AG20443 (cell line): ENCODE results near the gene SHB.

Source experiments
- DNase-seq: peaks from one replicate; pipeline ENCODE4 v3.0.0; 2012; ENCODE audit warnings: low spot score, mixed read lengths

The SHB gene

GRCh38 chr9:38008168-38009034 is 60.6 kb downstream of the SHB start:
- DNase-seq: peak; percentile 92

- no peak for DNase-seq
These were observed 62.0 kb downstream of the SHB start for GRCh38 chr9:38007016-38007415.

- DNase-seq: no peak
These were observed 62.9 kb downstream of the SHB start for GRCh38 chr9:38006163-38006562.

- DNase-seq: no peak
These were observed 64.0 kb downstream of the SHB start for GRCh38 chr9:38004809-38005560.

GRCh38 chr9:38003946-38004808 is 64.8 kb downstream of the SHB start:
- no peak for DNase-seq

GRCh38 chr9:38003230-38003629 is 65.8 kb downstream of the SHB start:
- DNase-seq: no peak

- no peak for DNase-seq
These were observed 67.6 kb downstream of the SHB start for GRCh38 chr9:38001430-38001829.

- DNase-seq: no peak
These were observed 68.3 kb downstream of the SHB start for GRCh38 chr9:38000735-38001134.

- DNase-seq: no peak
These were observed 68.7 kb downstream of the SHB start for GRCh38 chr9:38000332-38000731.

- DNase-seq: no peak
These were observed 69.3 kb downstream of the SHB start for GRCh38 chr9:37999588-38000189.

- peak; percentile 21 for DNase-seq
These were observed 70.0 kb downstream of the SHB start for GRCh38 chr9:37998881-37999587.

GRCh38 chr9:37997636-37998374 is 71.2 kb downstream of the SHB start:
- DNase-seq: no peak

- DNase-seq: no peak
These were observed 72.2 kb downstream of the SHB start for GRCh38 chr9:37996819-37997217.

GRCh38 chr9:37995961-37996818 is 72.8 kb downstream of the SHB start:
- no peak for DNase-seq

- no peak for DNase-seq
These were observed 73.7 kb downstream of the SHB start for GRCh38 chr9:37995348-37995737.

- peak; percentile 90 for DNase-seq
These were observed 74.2 kb downstream of the SHB start for GRCh38 chr9:37994639-37995347.

- DNase-seq: no peak
These were observed 76.1 kb downstream of the SHB start for GRCh38 chr9:37992924-37993349.

GRCh38 chr9:37990404-37991015 is 78.5 kb downstream of the SHB start:
- no peak for DNase-seq
